KOPT-K1 (cell line): ENCODE results near the gene VSTM4.

Experiments used
- H3K27ac ChIP-seq: fragments of 200-600 bp; sonication (generic); 2 replicates; pipeline ENCODE4 v1.5.1; 2016; ENCODE audit warnings: antibody characterized with exemption, mild to moderate bottlenecking, low read depth, low read length; ENCODE audit not compliant: poor library complexity, severe bottlenecking
- H3K36me3 ChIP-seq: fragments of 200-600 bp; sonication (generic); 2 replicates; pipeline ENCODE4 v1.5.1; 2017; ENCODE audit warnings: antibody characterized with exemption, mild to moderate bottlenecking, low read length, moderate library complexity; ENCODE audit not compliant: insufficient read depth
- H3K9me3 ChIP-seq: fragments of 200-600 bp; sonication (generic); 2 replicates; pipeline ENCODE4 v1.5.1; 2017; ENCODE audit warnings: antibody characterized with exemption, low read length, mild to moderate bottlenecking; ENCODE audit not compliant: insufficient read depth, poor library complexity, severe bottlenecking

Gene VSTM4

GRCh38 chr10:49115015-49115795 is at the start of gene VSTM4:
Gene VSTM4 (minus strand): TSS chr10:49115522. CDS start chr10:49115485, 37 bp downstream.
- Histone ChIP-seq H3K36me3 (no peaks in the 10 kb centered on the region), H3K9me3 (no peaks in the 10 kb centered on the region), H3K27ac (no peak within 1 kb of the TSS)

GRCh38 chr10:49164559-49165188 is 49.4 kb upstream of the VSTM4 start:
- no peak overlapping the region for H3K27ac ChIP-seq
- no peaks in the 10 kb centered on the region for H3K36me3 ChIP-seq
- no peaks in the 10 kb centered on the region for H3K9me3 ChIP-seq

GRCh38 chr10:49163741-49164140 is 48.4 kb upstream of the VSTM4 start:
- no peak overlapping the region for H3K27ac ChIP-seq
- H3K36me3 ChIP-seq = no peaks in the 10 kb centered on the region
- no peaks in the 10 kb centered on the region for H3K9me3 ChIP-seq

- Histone ChIP-seq H3K36me3 (no peaks in the 10 kb centered on the region), H3K9me3 (no peaks in the 10 kb centered on the region), H3K27ac (no peak overlapping the region)
These were observed 47.5 kb upstream of the VSTM4 start for GRCh38 chr10:49162761-49163310.

- Histone ChIP-seq H3K36me3 (no peaks in the 10 kb centered on the region), H3K27ac (no peak overlapping the region), H3K9me3 (no peaks in the 10 kb centered on the region)
These were observed 46.7 kb upstream of the VSTM4 start for GRCh38 chr10:49162063-49162462.

- no peak overlapping the region for H3K27ac ChIP-seq
- no peaks in the 10 kb centered on the region for H3K36me3 ChIP-seq
- no peaks in the 10 kb centered on the region for H3K9me3 ChIP-seq
These were observed 46.2 kb upstream of the VSTM4 start for GRCh38 chr10:49161411-49161997.

GRCh38 chr10:49160814-49161213 is 45.5 kb upstream of the VSTM4 start:
- no peak overlapping the region for H3K27ac ChIP-seq
- H3K9me3 ChIP-seq = no peaks in the 10 kb centered on the region
- H3K36me3 ChIP-seq = no peaks in the 10 kb centered on the region

- H3K9me3 ChIP-seq = no peaks in the 10 kb centered on the region
- no peaks in the 10 kb centered on the region for H3K36me3 ChIP-seq
These were observed 44.8 kb upstream of the VSTM4 start for GRCh38 chr10:49160110-49160509.

GRCh38 chr10:49158915-49159314 is 43.6 kb upstream of the VSTM4 start:
- no peak overlapping the region for H3K27ac ChIP-seq
- no peaks in the 10 kb centered on the region for H3K9me3 ChIP-seq

More at GRCh38 chr10:49160110-49160509, 44.8 kb upstream of the VSTM4 start:
- no peak overlapping the region for H3K27ac ChIP-seq

GRCh38 chr10:49158404-49158803 is 43.1 kb upstream of the VSTM4 start:
- Histone ChIP-seq H3K36me3 (no peaks in the 10 kb centered on the region), H3K27ac (no peak overlapping the region), H3K9me3 (no peaks in the 10 kb centered on the region)

More at GRCh38 chr10:49158915-49159314, 43.6 kb upstream of the VSTM4 start:
- no peaks in the 10 kb centered on the region for H3K36me3 ChIP-seq

- Histone ChIP-seq H3K9me3 (no peaks in the 10 kb centered on the region), H3K27ac (no peak overlapping the region), H3K36me3 (no peaks in the 10 kb centered on the region)
These were observed 41.9 kb upstream of the VSTM4 start for GRCh38 chr10:49157229-49157628.

- Histone ChIP-seq H3K27ac (no peak overlapping the region), H3K36me3 (no peaks in the 10 kb centered on the region), H3K9me3 (no peaks in the 10 kb centered on the region)
These were observed 39.3 kb upstream of the VSTM4 start for GRCh38 chr10:49154641-49155040.

GRCh38 chr10:49153971-49154370 is 38.6 kb upstream of the VSTM4 start:
- H3K9me3 ChIP-seq = no peaks in the 10 kb centered on the region
- H3K27ac ChIP-seq = no peak overlapping the region
- H3K36me3 ChIP-seq = no peaks in the 10 kb centered on the region

- Histone ChIP-seq H3K9me3 (no peaks in the 10 kb centered on the region), H3K27ac (no peak overlapping the region)
These were observed 37.8 kb upstream of the VSTM4 start for GRCh38 chr10:49153115-49153514.

GRCh38 chr10:49152663-49153062 is 37.3 kb upstream of the VSTM4 start:
- Histone ChIP-seq H3K36me3 (no peaks in the 10 kb centered on the region), H3K27ac (no peak overlapping the region), H3K9me3 (peaks cover 4% of the 10 kb centered on the region)

More at GRCh38 chr10:49153115-49153514, 37.8 kb upstream of the VSTM4 start:
- no peaks in the 10 kb centered on the region for H3K36me3 ChIP-seq
